ENCODE data around the gene OR6B1.
A peak's percentile ranks its signal among the peaks of the same experiment; 100 is the strongest.

The OR6B1 gene

DNA sequence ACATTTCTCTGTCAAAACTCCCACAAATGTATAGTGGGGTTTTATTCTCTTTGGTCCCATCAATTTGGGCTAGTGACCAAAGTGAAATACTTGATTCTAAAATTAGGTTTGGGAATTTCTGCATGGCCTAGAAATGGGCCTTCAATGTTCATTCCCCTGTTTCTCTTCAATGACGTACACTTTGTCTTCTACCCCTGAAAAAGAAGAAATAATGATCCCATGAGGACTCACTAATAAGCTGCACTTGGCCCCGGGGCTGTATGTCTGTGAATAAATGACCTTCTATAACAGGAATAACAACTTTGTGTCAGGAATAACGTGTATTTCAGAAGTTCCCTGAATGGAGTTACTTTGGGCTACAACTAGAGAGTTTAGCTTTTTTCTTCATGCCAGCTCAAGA, 20.2 kb downstream of the OR6B1 start:
- TF ChIP-seq, protein P1, sequence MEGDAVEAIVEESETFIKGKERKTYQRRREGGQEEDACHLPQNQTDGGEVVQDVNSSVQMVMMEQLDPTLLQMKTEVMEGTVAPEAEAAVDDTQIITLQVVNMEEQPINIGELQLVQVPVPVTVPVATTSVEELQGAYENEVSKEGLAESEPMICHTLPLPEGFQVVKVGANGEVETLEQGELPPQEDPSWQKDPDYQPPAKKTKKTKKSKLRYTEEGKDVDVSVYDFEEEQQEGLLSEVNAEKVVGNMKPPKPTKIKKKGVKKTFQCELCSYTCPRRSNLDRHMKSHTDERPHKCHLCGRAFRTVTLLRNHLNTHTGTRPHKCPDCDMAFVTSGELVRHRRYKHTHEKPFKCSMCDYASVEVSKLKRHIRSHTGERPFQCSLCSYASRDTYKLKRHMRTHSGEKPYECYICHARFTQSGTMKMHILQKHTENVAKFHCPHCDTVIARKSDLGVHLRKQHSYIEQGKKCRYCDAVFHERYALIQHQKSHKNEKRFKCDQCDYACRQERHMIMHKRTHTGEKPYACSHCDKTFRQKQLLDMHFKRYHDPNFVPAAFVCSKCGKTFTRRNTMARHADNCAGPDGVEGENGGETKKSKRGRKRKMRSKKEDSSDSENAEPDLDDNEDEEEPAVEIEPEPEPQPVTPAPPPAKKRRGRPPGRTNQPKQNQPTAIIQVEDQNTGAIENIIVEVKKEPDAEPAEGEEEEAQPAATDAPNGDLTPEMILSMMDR (IDR thresholded peaks at IDR 0.05), result no peak

DNA sequence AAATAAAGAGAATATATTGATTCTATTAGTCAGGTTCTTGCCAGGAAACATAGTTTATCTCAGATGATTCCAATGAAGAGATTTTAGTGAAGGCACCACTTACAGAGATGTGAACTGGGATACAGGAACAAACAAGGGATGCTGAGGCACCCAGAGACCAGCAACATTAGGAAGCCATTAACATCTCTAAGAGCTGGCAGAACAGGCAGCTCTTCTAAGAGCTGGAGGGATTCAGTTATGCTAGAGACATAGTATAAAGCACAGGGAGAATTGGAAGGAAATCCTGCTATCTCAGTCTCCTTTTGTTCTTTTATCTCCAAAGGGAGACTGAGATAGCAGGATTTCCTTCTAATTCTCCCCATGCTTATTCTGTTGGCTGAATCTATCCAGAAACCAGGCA, 22.0 kb downstream of the OR6B1 start:
- TF ChIP-seq, protein P1 (IDR thresholded peaks at IDR 0.05), result no peak

DNA sequence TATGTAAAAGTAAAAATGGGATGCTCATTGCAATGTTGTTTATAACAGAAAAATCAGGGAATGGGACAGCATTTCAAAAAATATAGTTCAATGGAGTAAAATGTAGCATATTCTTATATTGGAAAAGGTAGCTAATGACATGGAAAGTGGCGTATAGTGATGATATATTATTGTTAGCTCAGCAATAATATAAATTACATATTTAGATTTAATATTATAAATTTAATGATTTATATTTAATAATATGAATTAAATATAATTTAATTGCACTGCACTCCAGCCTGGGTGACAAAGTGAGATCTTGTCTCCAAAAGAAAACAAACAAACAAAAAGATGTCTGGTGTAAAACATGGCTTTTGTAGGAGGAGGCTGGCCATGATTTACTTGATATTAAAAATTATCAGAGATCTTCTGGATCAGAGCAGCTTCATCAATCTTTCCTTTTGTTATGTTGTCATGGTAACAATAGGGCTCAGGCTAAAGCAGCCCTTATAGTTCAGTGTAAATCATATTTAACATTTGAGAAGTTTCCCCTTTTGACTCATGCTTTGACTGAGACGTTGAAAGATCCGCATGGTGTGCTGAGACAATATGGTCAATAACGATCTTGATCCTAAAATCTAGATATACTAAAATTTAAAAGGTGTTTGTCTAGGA, 23.2 kb downstream of the OR6B1 start:
- TF ChIP-seq, protein P1 (IDR thresholded peaks at IDR 0.05), result no peak

DNA sequence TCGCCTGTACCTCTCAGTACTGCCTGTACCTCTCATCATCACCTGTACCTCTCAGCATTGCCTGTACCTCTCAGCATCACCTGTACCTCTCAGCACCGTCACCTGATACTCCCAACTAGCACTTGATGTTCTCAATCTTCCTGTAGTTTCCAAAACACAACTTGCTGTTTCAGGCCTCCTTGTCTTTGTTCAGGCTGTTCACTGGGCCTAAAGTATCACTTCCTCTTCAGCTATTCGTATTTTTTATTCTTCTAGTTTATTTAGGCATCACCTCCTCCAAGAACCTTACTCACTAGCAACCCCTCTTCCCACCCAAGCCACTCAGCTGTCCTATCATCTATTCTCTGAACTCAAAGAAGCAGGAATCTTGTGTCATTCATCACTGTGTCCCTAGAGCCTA, 24.1 kb downstream of the OR6B1 start:
- TF ChIP-seq, protein P1 (IDR thresholded peaks at IDR 0.05), result no peak

DNA sequence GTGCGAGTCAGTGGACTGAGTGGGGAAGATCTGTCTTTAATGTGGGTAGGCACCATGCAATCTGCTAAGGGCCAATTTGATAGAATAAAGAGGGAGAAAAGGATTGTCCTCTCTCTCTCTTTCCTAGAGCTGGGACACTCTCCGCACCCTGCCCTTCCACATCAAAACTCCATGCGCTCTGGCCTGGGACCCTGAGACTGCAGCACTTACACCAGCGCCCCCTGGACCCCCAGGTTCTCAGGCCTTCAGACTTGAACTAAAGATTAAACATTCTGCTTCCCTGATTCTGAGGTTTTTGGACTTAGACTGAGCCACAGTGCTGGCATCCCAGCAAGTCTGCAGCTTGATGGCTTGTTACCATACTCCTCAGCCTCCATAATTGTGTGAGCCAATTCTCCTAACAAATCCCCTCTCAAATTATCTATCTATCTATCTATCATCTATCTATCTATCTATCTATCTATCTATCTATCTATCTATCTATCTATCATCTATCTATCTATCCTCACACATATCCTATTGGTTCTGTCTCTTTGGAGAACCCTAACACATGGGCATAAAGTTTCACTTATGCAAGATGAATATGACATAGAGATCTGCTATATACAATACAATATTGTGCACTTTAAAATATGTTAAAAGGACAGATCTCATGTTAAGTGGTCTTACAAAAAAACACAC, 26.2 kb downstream of the OR6B1 start:
- TF ChIP-seq, protein P1 (IDR thresholded peaks at IDR 0.05), result no peak

DNA sequence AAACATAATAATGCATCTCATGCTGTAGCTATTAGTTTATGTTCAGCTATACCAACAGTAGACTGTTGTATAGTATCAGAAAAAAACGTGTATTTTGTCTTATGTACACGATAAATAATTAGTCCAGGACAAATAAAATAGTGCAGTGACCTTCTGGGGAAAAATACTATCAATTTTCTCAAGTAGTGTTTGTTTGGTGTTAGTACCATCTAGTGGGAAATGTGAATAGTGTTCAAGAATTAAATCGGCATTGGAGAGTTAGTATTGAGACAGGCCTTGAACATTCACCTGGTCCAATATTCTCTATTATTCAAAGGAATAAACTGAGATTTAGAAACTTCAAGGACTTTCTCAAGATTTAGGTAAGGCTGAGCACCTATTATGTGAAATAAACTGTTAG, 26.9 kb downstream of the OR6B1 start:
- TF ChIP-seq, protein P1 (IDR thresholded peaks at IDR 0.05), result peak; percentile 61

DNA sequence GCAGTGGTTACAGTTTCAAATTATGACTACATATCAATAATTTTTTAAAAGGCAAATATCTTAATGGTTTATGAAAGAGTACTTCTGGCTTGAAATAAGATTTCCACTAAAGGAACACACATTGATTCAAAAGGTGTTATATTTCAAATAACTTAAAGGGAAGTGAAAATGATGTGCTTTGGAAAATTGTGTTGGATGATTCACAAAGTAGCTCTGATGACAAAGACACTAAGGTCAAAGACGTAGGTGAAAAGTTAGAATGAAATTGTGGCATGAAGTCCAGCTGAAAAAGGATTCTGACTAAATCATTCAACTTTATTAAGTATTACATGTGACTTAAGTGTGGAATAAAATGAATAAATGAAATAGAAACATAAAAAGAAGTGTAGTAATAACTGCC, 27.9 kb downstream of the OR6B1 start:
- TF ChIP-seq, protein P1 (IDR thresholded peaks at IDR 0.05), result no peak
